ENCODE results near the gene GTF2A1L.

The GTF2A1L gene

GRCh38 chr2:48728295-48728694 lies 110.6 kb downstream of the GTF2A1L start:
- Histone ChIP-seq H3F3A (ENCODE audit: insufficient read depth, low read length) (no peaks in the 10 kb centered on the region), H3K9me3 (ENCODE audit: low read length) (no peaks in the 10 kb centered on the region), H2AFZ (ENCODE audit: low read length) (no peak overlapping the region), H3K4me3 (ENCODE audit: low read depth, low read length, poor library complexity, severe bottlenecking) (no peak overlapping the region), H3K27ac (ENCODE audit: low read depth, low read length, poor library complexity, severe bottlenecking) (no peak overlapping the region), H3K4me2 (ENCODE audit: low read length) (no peak overlapping the region), H3K36me3 (ENCODE audit: insufficient read depth, low read length) (no peaks in the 10 kb centered on the region), H3K79me2 (ENCODE audit: insufficient read depth, low read length) (no peaks in the 10 kb centered on the region), H3K4me1 (ENCODE audit: insufficient read depth, low read length, severe bottlenecking) (no peaks in the 10 kb centered on the region), H3K9me2 (ENCODE audit: low read depth, low read length) (no peaks in the 10 kb centered on the region), H4K20me1 (ENCODE audit: insufficient read depth, low read length) (no peaks in the 10 kb centered on the region), H3K27me3 (ENCODE audit: insufficient read depth, low read length) (no peaks in the 10 kb centered on the region; the same call in 1 of the 2 replicates), H3K9ac (ENCODE audit: low read length) (no peak overlapping the region)
- no peak for TF ChIP-seq CTCF (IDR thresholded peaks at IDR 0.05; ENCODE audit: low read length)
- TF ChIP-seq EZH2 (IDR thresholded peaks at IDR 0.05; ENCODE audit: borderline replicate concordance, low read length) = no peak

- H3K36me3 ChIP-seq (ENCODE audit: insufficient read depth, low read length) = no peaks in the 10 kb centered on the region
- no peak overlapping the region for H3K4me2 ChIP-seq (ENCODE audit: low read length)
- H3K4me1 ChIP-seq (ENCODE audit: insufficient read depth, low read length, severe bottlenecking) = no peaks in the 10 kb centered on the region
- H3K27ac ChIP-seq (ENCODE audit: low read depth, low read length, poor library complexity, severe bottlenecking) = no peak overlapping the region
- no peak overlapping the region for H3K9ac ChIP-seq (ENCODE audit: low read length)
- no peaks in the 10 kb centered on the region for H4K20me1 ChIP-seq (ENCODE audit: insufficient read depth, low read length)
- H2AFZ ChIP-seq (ENCODE audit: low read length) = no peak overlapping the region
- TF ChIP-seq EZH2 (IDR thresholded peaks at IDR 0.05; ENCODE audit: borderline replicate concordance, low read length) (no peak), CTCF (IDR thresholded peaks at IDR 0.05; ENCODE audit: low read length) (no peak)
- no peaks in the 10 kb centered on the region for H3K9me3 ChIP-seq (ENCODE audit: low read length)
- H3K4me3 ChIP-seq (ENCODE audit: low read depth, low read length, poor library complexity, severe bottlenecking) = no peak overlapping the region
- H3K79me2 ChIP-seq (ENCODE audit: insufficient read depth, low read length) = no peaks in the 10 kb centered on the region
- H3K9me2 ChIP-seq (ENCODE audit: low read depth, low read length) = no peaks in the 10 kb centered on the region
- no peaks in the 10 kb centered on the region for H3F3A ChIP-seq (ENCODE audit: insufficient read depth, low read length)
- no peaks in the 10 kb centered on the region; the same call in 1 of the 2 replicates for H3K27me3 ChIP-seq (ENCODE audit: insufficient read depth, low read length)
These were observed 111.2 kb downstream of the GTF2A1L start for GRCh38 chr2:48728840-48729239.
